Urothelium cell line (cell line): ENCODE measurements around the gene PRPS1L1.
A peak's percentile ranks its signal among the peaks of the same experiment; 100 is the strongest.

Source experiments
- DNase-seq: peaks from one replicate; pipeline ENCODE4 v3.0.0; 2011; ENCODE audit warnings: low spot score, mixed read lengths
- FAIRE-seq: peaks from 2 replicates; lab custom pipeline; 2011; peaks lifted over from hg19 to GRCh38; lab: Jason Lieb, UNC

The PRPS1L1 gene

DNA sequence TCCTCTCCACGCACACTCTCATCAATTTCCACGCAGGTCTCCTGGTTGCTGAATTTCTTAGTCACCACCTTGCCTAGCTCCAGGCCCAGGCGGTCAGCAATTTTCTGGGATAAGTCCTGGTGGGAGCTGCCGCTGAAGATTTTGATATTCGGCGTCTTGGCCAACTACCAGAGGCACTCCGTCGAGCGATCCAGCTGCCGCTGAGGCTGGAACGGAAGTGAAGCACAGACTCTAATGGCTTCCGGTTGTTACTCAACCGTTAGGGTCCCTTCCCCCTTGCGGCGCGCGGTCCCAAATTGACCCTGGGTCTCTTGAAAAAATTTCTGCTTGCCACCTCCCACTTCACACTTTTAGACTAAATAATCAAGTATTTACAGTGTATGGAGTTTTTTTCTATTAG, at the start of gene PRPS1L1:
Gene PRPS1L1, minus strand, starts transcription at position 219 of the 400 bp plus-strand sequence.
- no peak for DNase-seq
- FAIRE-seq, result no peak

DNA sequence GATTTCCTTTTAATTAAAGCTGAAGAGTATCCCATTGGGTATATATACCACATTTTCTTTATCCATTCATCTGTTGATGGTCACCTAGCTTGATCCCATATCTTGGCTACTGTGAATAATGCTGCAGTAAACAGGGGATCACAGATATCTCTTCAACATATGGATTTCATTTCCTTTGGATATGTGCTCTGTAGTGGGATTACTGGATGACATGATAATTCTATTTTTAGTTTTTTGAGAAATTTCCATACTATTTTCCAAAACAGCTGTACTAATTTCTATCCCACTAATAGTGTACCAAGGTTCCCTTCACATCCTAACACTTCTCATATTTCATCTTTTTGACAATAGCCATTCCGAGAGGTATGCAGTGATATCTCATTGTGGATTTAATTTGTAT, 48.8 kb upstream of the PRPS1L1 start:
- FAIRE-seq (no peak), DNase-seq (no peak)

DNA sequence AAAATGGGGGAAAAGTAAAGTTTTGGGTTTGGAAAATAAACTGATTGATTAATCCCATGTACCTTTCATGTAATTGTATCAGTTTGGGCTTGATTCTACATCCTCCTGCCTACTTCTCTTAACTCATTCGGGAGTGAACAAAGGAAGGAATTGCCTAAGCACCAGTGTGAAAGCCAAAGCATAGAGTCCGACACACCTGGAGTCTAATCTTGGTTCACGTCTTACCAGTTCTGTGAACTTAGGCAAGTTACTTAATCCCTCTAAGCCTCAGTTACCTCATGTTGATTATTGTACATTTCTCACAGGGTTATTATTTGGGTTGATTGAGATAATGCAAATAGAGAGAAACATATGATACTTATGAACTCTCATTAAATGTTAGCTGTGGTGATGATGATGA, 41.1 kb upstream of the PRPS1L1 start:
- no peak for FAIRE-seq

DNA sequence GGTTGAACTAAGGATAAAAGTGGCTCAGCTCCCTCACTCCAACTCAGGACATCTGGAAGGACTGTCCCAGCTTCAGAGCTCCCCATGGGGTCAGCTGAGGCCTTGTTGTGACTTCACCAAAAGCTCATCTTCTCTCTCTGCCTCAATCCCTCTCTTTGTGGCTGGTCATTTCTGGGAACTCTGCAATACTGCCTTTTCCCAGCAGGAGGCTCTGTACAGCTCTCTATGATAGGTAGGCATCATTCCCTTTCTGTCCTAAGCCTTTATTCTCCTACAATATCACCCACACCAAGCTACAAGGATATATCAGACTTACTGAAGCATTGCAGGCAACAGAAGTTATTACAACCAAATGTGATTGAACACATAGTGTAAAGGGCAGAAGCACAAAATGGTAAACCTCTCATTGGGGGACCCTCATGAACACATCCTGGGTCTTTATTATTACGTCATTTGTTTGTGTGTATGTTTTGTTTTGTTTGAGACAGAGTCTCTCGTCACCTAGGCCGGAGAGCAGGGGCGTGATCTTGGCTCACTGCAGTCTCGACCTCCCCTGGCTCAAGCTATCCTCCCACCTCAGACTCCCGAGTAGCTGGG, 36.7 kb upstream of the PRPS1L1 start:
- FAIRE-seq, result no peak

More for the DNA sequence above, 41.1 kb upstream of the PRPS1L1 start:
- DNase-seq, result no peak

DNA sequence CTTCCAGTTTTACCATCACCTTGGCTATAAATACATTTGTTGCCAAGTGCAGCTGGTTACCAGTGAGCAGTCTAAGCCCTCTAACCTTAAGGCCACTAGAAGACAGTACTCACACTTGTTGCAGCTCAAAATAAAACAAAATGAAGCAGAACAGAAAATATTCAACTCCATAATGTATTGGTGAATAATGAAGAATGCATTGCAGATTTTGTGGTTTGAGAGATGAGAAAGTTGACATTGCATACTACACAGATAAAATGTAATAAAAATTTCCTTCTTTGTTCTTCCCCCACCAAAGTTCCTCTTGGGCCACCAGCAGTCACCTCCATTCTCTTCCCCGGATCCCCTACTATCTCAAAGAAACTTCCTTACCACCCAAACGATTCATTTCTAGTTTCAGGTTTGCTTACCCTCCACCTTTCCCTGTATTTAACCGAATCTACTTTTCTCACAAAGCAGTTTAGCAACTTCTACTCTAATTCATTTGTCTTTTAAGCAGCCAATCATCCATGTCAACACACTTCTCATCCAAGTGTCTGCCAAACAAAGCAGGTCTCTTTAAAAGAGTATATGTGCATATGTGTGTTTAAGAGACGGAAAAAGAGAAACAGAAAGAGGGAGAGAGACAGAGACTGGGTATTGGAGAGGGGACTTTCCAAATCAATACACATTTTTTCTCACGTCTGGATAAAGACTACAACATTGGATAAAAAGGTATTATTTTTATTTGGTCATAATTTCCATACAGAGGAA, 35.7 kb upstream of the PRPS1L1 start:
- no peak for FAIRE-seq
- no peak for DNase-seq

More for the DNA sequence above, 36.7 kb upstream of the PRPS1L1 start:
- no peak for DNase-seq

DNA sequence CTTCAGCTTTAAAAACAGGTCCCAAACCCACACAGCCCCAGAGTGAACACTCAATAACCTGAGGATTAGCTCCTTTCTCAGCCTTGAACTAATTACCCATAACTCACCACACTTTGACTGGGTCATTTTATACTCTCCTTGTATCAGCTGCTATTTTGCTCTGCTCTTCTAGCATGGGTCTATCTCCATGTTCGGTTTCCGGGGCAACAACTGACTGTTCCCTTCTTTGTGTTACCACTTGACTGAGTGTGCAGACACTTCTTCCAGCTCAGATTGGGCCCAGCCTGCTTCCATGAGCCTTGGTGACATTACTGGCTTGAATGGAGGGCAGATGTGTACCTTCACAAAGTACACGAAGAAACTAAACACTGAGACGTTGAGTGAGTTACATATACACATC, 31.5 kb upstream of the PRPS1L1 start:
- DNase-seq (no peak), FAIRE-seq (peak; percentile 77)

DNA sequence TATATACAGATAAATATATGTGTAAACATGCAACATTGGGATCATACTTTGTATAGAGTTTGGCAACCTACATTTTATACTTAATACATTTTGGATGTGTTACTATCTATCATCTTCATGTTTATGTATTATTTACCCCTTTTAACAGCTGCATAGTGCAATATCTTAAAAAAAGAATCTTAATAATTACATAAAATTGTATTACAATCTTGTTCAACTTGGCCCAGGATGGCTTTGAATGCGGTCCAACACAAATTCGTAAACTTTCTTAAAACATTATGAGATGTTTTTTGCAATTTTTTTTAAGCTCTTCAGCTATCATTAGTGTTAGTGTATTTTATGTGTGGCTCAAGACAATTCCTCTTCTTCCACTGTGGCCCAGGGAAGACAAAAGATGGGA, 26.3 kb upstream of the PRPS1L1 start:
- FAIRE-seq, result no peak
- DNase-seq, result no peak

DNA sequence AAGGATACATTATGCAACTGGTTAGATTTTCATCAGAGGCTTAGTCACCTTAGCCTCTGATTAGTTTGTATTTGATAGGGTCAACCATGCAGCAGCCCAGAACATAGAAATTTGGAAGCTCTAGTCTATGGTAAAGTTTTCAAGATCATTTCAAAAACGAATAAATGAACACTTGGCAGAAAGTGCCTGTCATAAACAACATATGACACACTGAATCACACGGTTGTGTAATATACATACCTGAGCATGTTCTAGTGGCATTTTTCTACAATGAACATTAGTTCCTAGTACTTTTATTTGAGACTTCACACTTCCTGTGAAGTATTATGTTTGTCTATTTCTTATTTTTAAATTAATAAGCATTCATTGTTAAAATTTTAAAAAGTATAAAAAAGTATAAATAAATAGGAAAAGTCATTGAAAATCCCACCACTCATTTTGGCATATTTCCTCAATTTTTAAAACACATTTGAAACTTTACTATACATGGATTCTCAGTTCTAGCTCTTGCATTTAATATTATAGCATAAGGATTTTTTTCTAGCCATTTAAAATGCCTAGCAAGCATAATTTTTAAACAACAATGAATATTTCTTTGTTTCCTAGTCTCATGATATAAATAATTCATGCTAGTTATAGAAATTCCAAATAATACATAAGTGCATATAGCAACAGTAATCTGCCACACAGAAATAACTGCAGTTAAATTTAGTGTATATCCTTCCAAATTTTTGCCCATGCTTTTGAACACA, 25.7 kb upstream of the PRPS1L1 start:
- DNase-seq, result no peak
- no peak for FAIRE-seq

DNA sequence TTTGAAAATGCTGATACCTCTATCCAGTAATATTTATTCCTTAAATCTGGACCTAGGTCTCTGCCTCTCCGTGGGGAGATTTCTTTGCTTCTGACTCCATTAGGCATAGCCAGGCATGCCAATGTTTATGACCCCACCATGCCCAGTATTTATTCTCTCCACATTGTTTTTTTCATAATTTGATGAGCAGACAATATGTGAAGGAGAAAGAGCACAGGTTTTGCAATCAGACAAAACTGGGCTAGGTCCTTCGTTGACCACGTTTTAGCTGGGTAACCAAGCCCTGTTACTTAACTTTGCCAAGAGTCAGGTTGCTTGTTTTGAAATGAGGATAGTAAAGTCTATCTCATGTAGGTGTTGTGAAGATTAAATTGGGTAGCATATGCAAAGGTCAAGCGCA, 21.6 kb upstream of the PRPS1L1 start:
- FAIRE-seq (no peak), DNase-seq (no peak)

DNA sequence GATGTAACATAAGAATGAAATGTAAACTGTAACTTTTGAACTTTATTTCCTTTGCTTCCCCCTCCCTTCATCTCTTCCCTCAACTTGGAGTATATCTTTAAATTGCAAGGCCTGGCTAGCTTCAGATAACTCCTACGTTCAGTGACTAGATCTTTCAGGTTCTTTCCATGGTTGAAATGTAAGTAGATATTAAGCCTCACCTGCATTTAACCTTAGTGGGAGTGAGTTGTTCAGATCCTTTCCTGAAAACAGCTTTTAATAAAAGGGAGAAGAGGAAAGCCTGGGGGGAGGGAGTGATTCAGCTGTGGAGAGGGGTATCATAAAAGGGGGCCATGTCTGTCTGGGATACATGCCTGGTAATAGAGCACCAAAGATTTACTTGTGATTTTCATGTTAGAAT, 19.0 kb upstream of the PRPS1L1 start:
- DNase-seq (no peak), FAIRE-seq (no peak)

DNA sequence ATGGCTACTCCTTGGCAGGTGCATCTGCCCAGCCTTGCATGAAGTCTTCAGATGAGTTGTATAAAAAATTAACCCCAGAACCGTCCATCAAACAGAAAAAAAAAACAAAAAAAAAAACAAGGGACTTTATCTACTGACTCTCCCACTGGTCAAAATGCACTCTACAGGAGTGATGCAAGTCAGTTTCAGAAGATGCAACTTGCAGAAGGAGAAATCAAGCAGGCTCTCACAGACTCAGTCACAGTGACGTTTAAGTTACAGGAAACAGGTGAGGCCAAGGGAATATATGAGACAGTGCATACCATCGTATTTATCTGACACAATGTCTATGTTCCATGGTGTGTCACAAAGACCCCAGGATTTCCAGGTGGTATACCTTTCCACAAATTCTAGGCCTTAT, 17.5 kb upstream of the PRPS1L1 start:
- DNase-seq, result no peak
- FAIRE-seq, result no peak

DNA sequence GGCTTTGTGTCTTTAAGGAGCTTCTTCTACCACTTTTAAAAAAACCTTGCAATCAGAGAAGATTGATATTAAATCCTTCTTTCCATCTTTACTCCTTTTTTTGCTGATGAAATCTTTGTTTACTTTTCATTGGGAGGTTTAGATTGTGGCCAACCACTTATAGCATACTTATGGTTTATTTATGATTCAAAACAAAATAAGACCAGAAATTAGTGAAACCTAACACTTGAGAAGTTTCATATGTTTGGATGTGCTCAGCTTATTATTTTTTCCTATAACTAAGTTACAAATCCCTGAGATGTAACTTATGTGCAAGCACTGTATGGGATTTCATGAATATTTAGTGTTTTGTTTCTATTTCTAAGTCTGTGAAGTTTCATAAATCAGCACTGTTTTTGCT, 13.5 kb upstream of the PRPS1L1 start:
- no peak for DNase-seq
- no peak for FAIRE-seq

DNA sequence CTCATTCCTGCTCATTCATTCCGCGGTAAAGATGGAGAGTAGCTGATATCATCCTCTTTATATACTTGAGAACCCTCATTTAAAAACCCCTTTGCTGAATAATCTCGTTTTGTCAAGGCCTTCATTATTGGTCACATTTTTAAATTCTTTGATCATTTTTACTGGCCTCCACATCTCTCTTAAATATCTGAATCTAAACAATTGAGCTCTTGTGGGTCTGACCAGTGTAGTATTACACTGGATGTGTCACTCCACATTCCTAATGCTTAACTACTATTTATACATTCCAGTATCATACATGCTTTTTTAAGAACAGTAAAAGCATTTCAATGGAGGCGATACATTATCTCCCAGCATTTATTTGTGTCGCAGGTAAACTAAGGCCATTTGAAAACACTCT, 12.6 kb upstream of the PRPS1L1 start:
- DNase-seq, result peak; percentile 45
- no peak for FAIRE-seq

DNA sequence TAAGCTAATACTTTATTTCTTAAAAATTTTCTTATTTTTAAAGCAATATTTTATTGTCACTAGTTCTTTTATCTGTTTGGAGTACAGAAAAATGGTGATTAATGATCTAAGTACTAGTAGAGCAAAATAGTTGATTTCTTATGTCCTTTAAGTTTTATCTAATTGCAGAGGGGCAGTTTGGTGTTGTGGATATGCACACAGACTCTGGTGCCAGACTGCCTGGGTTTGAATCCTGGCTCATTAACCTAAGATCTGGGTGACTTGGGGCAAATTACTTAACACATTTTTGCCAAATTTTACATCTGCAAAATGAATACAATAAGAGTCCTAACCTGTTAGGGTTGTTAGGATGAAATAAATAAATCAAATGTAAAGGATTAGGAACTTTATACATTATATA, 10.7 kb upstream of the PRPS1L1 start:
- DNase-seq (no peak), FAIRE-seq (no peak)

DNA sequence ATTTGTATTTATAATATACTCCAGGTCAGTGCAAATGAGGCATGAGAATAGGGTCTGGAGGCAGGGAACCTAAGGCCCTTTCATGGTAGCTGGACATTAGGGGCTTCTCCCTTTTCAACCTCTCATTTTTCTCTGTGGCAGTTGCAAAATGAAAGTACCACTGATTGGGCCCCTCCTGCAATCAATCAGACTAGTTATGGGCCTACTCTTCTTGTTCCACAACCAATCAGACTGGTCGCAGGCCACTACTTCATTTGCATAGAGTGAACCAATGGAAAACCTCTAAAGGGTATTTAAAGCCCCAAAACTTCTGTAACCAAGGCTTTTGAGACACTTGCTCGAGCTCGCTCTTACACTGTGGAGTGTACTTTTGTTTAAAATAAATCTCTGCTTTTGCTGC, 10.0 kb upstream of the PRPS1L1 start:
- FAIRE-seq, result no peak
- no peak for DNase-seq

DNA sequence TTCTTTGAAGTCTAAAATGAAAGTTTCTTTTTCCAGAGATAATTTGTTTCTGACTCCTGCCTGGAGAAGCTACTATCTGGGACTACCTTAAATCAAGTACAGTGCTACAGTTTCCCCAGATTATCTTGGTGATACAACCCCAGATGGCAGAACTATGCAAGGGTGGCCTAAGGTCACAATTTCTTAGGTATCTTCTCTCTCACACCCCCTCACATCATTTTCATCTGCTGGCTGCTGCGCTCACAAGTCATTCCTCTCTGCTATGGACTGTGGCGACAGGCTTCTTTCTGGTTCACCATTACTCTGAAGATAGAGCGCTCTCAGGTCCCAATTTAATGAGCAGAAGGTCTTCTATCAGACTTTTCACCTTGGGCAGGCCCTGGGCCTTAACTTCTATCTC, 9.1 kb upstream of the PRPS1L1 start:
- no peak for FAIRE-seq
- no peak for DNase-seq

DNA sequence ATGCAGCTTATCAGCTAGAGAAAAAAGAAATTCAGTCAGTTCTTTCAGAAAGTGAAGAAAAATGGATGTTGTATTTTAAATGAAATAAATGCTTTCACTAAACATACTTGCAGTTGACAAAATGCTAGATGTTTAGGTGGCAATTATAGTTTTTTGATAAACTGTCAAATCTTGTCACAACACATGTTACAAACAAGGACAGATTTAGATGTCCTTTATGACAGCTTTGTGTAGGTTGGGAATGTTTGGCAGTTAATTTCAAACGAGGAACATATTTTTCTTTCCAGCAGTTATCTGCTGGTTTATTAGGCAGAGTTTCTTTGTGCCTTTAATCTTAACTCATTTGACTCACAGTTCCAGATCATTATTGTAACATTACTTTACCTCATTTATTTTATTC, 3.1 kb upstream of the PRPS1L1 start:
- DNase-seq (no peak), FAIRE-seq (no peak)

DNA sequence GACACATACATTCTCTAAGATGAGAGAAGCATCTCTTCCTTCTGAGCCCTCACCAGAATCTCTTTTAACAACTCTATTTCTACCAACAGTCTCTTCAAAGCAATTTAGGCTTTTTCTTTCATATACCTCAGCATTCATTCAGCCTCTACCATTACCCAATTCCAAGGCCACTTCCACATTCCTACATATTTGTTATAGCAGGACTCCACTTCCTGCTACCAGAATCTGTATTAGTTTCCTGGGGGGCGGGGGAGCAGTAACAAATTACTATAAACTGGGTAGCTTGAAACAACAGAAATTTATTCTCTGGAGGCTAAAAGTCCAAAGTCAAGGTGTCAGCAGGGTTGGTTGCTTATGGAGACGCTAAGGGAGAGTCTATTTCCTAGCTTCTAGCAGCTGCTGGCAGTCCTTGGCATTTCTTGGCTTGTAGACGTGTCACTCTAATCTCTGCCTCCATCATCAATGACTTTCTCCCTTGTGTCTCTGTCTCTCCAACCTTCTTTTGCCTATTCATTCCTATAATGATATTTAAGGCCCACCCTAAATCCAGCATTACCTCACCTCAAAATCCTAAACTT, 7.4 kb downstream of the PRPS1L1 start:
- FAIRE-seq (no peak), DNase-seq (no peak)

DNA sequence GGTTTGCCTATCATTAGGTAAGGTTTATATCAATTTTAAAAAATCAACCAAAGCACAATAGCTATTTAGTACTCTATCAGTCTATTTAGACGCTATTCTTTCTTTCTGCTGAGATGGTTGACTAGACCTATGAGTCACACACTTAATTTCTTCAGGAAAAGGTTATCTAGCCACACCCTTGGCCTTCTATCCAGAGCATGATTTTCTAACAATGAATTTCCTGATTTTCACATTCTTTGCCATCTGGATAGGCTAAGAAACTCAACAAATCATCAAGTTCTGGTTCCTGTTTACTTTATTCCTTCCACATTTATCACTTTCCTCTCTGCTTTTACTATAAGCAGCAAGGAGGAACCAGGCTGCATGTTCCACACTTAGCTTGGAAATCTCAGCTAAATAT, 8.1 kb downstream of the PRPS1L1 start:
- peak; percentile 47 for DNase-seq
- no peak for FAIRE-seq

DNA sequence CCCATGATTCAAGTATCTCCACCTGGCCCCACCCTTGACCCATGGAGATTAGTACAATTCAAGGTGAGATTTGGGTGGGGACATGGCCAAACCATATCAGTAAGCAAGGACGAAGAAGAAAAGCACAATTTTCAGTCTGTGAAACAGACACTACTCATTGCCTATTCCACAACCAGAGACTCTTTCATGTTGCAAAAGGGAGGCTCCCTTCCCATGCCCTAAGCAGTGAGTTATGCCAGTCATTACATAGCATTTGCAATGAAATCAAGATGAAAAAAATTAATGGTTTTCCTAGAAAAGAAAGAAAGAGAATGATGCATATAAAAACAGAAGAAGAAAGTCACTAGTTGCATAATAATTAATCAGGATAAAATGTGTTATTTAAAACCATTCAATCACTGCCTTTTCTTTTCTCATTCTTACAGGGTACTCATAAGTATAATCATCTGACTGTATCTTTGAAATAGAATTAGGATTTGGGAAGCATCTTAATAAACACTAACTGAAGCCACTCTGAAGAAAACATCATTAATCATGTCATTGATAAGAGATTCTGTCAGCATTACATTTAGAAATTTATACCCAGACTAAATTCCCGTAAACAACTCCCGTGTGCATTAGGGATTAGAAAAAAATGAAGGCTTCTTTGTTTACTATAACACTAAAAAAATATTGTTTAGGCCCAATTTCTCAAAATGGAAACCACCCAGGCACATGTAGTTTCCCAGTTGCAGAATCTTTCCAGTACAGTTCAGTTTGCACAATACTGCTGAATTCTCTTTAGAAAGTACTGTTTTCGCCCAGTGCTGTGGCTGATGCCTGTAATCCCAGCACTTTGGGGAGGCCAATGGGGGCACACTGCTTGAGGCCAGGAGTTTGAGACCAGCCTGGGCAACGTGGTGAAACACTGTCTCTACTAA, 9.1 kb downstream of the PRPS1L1 start:
- FAIRE-seq (no peak), DNase-seq (no peak)
